Medulla oblongata (tissue), 1 donor: Measurements from ENCODE around the gene PCDH7.

Source experiments
- DNase-seq: peaks from one replicate; pipeline ENCODE4 v3.0.0-alpha.2; 2015; ENCODE audit errors: extremely low spot score

PCDH7 gene

GRCh38 chr4:30727409-30727808 lies 7.2 kb downstream of the PCDH7 start:
- DNase-seq = no peak

- DNase-seq = no peak
These were observed 8.1 kb downstream of the PCDH7 start for GRCh38 chr4:30728311-30728710.

- no peak for DNase-seq
These were observed 23.7 kb downstream of the PCDH7 start for GRCh38 chr4:30743897-30744296.

GRCh38 chr4:30744386-30744785 lies 24.2 kb downstream of the PCDH7 start:
- DNase-seq = no peak

DNA sequence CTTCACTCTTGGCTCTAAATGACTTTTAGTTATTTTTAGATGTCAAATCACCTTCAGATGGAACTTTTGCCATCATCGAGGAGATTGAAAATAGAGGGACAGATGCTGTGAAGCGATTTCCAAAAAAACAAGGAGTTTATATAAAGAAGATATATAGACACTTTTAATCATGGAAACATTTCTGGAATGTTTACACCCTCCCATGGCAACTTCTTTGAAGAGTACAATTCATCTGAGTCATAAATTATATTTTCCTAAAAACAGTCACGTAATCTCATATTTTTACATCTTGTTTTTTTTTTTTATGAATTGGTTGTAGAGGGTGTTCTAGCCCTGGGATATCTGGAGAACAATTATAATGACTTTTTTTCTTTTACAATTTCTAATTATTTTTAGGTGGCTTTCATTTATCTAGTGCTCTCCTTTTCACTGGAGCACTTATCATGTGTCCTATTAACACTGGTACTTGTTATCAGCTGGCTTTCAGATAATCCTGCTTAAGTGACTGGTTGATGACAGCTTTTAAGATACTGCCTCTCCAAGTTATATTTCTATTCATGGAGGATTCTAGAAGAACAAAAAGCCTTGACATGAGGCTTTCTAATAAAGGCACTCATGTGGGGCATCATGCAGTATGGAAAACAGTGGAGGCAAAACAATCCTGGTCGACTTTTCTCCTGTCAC lies 24.9 kb downstream of the PCDH7 start:
- DNase-seq = no peak

DNA sequence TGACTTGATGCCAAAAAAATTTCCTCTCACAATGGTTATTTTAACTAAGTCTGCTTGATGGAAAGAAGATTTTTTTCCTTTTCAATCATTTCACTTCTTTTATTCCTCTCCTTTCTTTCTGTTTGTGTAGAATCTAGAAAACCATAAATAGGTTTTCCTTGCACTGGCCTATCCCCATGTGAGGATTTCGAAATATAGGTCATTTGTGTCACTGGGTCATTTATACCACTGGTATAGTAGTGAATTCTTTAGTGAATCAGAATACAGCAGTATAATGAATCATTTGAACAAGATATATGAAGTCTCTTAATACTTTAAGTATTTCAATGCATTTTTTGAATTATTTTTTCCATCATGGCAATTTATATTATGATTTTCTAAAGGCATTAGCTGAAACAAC lies 26.6 kb downstream of the PCDH7 start:
- DNase-seq = no peak

DNA sequence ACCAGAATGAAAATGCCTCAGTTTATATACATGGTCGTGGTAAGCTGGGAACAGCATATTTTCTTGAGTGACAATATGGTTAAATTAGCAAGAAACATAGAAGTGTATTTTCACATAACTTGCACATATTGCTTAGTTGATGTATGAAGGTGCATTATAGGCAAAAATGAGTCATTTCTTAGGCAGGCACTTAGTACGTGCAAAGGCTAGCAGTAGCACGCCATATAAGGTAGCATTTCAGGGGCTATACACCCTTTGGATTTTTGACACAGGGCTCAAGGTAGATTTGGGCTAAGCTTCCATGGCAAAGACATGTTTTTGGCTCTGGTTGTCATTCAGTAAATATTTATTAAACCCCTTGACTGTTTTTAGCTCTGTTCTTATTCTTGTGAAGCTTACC lies 33.1 kb downstream of the PCDH7 start:
- DNase-seq = no peak

DNA sequence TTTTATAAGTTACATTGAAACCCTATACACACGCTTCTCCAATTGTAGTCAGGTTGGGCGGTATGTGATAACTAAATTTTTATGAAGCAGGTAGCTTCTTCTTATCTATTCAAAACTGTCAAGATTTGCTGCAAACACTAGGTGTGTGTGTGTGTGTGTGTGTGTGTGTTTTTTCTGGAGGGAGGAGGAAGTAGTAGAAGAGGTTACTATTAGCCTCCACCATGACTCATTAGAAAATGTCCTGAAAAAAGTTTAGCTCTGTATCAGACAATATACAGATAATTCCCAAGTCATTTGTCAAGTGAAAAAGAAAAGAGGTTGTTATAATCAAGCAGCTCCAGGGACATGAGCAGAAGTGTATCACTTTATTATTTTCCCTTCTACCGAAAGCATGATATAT lies 33.9 kb downstream of the PCDH7 start:
- no peak for DNase-seq

GRCh38 chr4:30755346-30755745 lies 35.2 kb downstream of the PCDH7 start:
- no peak for DNase-seq

DNA sequence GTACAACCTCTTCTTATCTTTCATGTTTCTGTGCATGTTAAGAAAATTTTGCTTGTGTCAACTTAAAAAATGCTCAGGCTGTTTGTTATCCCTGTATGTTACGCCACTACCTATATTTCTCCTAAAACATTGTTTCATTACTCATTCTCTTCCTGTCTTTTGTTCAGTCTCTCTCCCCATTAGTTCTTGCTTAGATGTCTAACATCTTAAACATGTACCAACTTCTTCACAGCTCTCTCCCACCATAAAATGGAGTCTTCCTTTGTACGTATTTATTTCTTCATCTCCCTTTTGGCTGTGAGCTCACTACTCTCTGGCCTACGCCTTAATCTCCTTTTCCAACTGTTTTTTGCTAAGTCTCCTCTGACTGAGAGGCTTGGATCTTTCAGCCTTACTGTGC lies 36.4 kb downstream of the PCDH7 start:
- no peak for DNase-seq

- DNase-seq = no peak
These were observed 37.2 kb downstream of the PCDH7 start for GRCh38 chr4:30757357-30757756.

DNA sequence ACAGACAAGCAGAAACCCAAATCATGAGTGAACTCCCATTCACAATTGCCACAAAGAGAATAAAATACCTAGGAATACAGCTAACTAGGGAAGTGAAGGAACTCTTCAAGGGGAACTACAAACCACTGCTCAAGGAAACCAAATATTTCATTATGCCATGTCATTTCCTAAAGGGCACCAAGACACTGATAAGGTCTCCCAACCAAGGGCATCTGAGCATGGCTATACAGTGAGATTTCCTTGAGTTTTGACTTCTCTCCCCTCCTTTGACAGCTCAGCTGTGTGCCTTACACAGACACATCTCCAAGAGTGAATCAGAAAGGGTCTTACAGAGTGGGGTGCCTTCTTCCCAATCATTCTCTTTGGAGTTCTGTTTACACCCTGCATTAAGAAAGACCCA lies 40.4 kb downstream of the PCDH7 start:
- DNase-seq = no peak

DNA sequence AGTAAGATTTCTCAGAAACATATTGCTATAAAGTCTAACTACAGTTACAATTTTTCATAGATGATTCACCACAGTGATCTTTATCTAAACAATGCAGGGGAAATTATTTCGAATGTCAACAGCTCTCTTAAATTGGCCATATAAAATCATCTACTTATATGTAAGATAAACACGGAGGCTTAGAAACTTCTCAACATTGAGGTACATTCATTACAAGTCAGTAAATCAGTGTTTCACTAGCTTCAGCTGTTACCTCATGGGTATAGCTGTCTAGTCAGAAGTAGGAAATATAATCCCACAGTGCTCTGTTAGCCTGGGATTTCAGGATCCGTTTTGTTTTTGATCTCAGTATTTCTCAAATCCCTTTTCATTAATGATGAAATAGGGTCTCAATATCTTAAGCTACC lies 43.2 kb downstream of the PCDH7 start:
- no peak for DNase-seq

GRCh38 chr4:30765022-30765421 lies 44.9 kb downstream of the PCDH7 start:
- DNase-seq = no peak

DNA sequence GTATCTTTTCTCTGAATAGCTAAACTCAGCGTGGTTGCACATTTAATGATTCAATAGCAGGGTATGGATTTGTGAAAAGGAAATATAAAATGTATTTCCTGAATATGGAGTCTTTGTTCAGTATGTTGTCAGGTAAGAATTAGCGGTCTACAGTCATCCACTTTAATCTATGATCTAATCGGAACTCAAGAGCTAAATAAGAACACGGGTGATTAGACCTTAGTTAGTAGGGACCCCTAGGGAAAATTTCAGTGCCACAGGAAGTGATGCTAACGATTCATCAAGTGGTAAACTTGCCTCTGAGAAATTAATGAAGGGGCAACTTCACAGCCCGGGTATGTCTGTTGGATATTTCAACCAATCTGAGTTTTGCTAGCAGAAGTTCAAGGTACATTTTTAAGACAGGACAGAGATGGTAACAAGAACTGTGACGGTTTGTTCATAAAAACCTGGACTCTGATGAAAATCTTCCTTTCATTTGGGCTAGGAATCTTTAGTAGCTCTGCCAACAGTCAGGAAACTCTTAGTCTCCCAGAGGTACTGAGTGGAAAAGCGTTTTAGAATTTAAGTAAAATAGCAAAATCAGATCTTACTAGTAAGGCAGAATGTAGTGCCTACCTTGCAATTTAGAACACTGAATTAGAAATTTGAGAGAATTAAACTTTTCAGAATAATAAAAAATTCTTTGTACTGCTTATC lies 47.1 kb downstream of the PCDH7 start:
- DNase-seq = no peak

GRCh38 chr4:30768277-30768676 lies 48.1 kb downstream of the PCDH7 start:
- DNase-seq = no peak

DNA sequence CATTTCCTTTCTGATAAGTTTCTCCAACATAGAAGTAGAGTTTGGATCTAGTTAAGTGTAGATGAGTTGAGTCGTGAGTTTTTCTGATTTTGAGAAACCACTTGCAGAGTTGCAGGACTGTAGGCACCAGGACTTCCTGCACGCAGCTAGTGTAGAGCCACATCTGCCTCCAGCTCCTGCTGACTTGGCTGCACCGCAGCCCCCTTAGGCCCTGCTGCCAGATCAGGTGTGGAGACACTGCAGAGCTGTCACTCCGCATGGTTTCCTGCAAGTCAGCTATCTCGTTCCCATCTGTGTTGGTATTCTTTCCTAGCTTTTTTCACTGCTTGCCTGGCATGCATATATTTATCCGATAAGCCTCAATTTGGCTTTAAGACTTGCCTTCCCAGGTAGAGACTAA lies 48.9 kb downstream of the PCDH7 start:
- DNase-seq = no peak

GRCh38 chr4:30770049-30770549 lies 49.9 kb downstream of the PCDH7 start:
- no peak for DNase-seq

DNA sequence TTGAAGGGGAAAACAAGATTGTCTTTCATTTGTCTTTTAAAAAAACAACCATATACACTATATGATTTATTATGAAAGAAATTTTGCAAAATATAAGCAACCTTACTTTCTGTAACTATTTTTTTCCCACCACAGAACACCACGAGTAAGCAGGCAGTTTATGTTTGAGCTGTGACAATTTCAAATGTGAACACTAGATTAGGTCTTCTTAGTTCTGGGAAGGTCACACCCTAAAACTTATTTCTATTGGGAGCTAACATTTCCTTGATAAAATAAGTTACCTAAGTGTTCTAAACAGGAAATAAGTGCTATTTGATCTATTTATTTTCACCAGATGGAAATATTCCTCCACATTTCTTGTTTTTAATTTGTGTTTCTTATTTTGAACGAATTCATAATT lies 50.6 kb downstream of the PCDH7 start:
- no peak for DNase-seq

- DNase-seq = no peak
These were observed 56.3 kb downstream of the PCDH7 start for GRCh38 chr4:30776451-30776850.

GRCh38 chr4:30776921-30777415 lies 56.8 kb downstream of the PCDH7 start:
- DNase-seq = no peak
